Body of pancreas (tissue), 4 donors: ENCODE measurements around the gene ZFHX3. TPM values are rescaled to one million over a fixed set of nuclear protein-coding genes. Genes with fewer than 3 reads are reported as not detected.

Experiments
- ATAC-seq: fragments of 150-250 bp; one replicate; pipeline ENCODE4 v1.9.1; 2016
- DNase-seq, 4 donors: peaks; one replicate each; pipeline ENCODE4 v3.0.0-alpha.2; 2019
- H3K27ac ChIP-seq, 4 donors: fragments of 200-600 bp; sonication (generic); 1 replicate in 3 of 4; 2 replicates in 1 of 4; pipeline versions ENCODE4 v1.5.1 to v1.6.1; 2016 to 2019; ENCODE audit warnings: mild to moderate bottlenecking in 1 of 4, mixed read lengths in 1 of 4, moderate library complexity in 1 of 4
- H3K27me3 ChIP-seq, 2 donors: fragments of 200-600 bp; sonication (generic); one replicate each; pipeline ENCODE4 v1.6.0; 2016; ENCODE audit warnings: mild to moderate bottlenecking in 1 of 2
- H3K36me3 ChIP-seq, 2 donors: fragments of 200-600 bp; sonication (generic); replicated peaks in 1 of 2; 2 replicates each; pipeline ENCODE4 v1.5.1; 2016; ENCODE audit warnings: low read depth in 2 of 2; ENCODE audit not compliant: insufficient read depth in 1 of 2
- H3K4me1 ChIP-seq: fragments of 200-600 bp; sonication (generic); one replicate; pipeline ENCODE4 v1.6.0; 2016
- H3K4me3 ChIP-seq, 2 donors: fragments of 200-600 bp; sonication (generic); 1 replicate in 1 of 2; 2 replicates in 1 of 2; pipeline ENCODE4 v1.5.1; 2016 to 2019
- H3K9me3 ChIP-seq, 3 donors: fragments of 200-600 bp; sonication (generic); 1 replicate in 2 of 3; 2 replicates in 1 of 3; pipeline ENCODE4 v1.5.1; 2016
- CTCF ChIP-seq, 7 experiments: fragments of 450-650 bp in 4 of 7; fragments of 200-600 bp in 3 of 7; sonication (generic) in 3 of 7; IDR thresholded peaks; one replicate each; pipeline ENCODE4 v1.5.1; 2016 to 2019; ENCODE audit warnings: antibody characterized with exemption in 7 of 7
- POLR2A ChIP-seq, 3 donors: fragments of 450-650 bp; IDR thresholded peaks; one replicate each; pipeline ENCODE4 v1.6.1; 2016; ENCODE audit warnings: antibody characterized with exemption in 3 of 3, mild to moderate bottlenecking in 2 of 3
- WGBS, 2 donors: methylation state at CpG; one replicate each; pipeline ENCODE4 v1.1.5; 2017; 5-methylcytosine and 5-hydroxymethylcytosine counted together
- intact Hi-C: fragments of 100-400 bp; cut with DNase I; formaldehyde crosslinking; loops from one replicate; pipeline ENCODE4 v1.15.1; 2023
- total RNA-seq, 2 donors: library from RNA; depleted of rRNA; stranded (reverse); fragments of >200 nt; gene quantifications; one replicate each; pipeline ENCODE4 v1.1.0, GENCODE V29; 2016

ZFHX3 gene
- total RNA-seq, 2 donors from 2014 or later: 22.4 to 24.6 TPM

GRCh38 chr16:73095142-73095820, 47.4 kb upstream of the ZFHX3 start:
- 42 to 43% methylated on average over 6 of the region's 6 CpGs for WGBS, 2 donors
- intact Hi-C loops: no loop called here
- Histone ChIP-seq H3K27me3 (no peaks in the 10 kb centered on the region), H3K36me3 (no peaks in the 10 kb centered on the region), H3K27ac (no peak overlapping the region), H3K4me3 (no peak overlapping the region), H3K9me3 (no peaks in the 10 kb centered on the region), H3K4me1 (peaks cover 12% of the 10 kb centered on the region)
- ATAC-seq (no peak), DNase-seq (peak in 2 of 4 donors; percentile 12 to 16)
- no peak for TF ChIP-seq POLR2A (IDR thresholded peaks at IDR 0.05)
- TF ChIP-seq CTCF (IDR thresholded peaks at IDR 0.05): no peak

GRCh38 chr16:73094371-73094770, 46.4 kb upstream of the ZFHX3 start:
- H3K4me3 ChIP-seq: no peak overlapping the region
- WGBS, 2 donors: 92 to 95% methylated on average over 6 of the region's 6 CpGs

GRCh38 chr16:73093146-73094144, 45.5 kb upstream of the ZFHX3 start:
- no peak for ATAC-seq

More at GRCh38 chr16:73094371-73094770, 46.4 kb upstream of the ZFHX3 start:
- intact Hi-C loops: no loop called here
- no peaks in the 10 kb centered on the region for H3K36me3 ChIP-seq
- H3K9me3 ChIP-seq: no peaks in the 10 kb centered on the region
- peaks cover 12% of the 10 kb centered on the region for H3K4me1 ChIP-seq
- H3K27me3 ChIP-seq: no peaks in the 10 kb centered on the region
- DNase-seq: no peak
- H3K27ac ChIP-seq: no peak overlapping the region
- ATAC-seq: no peak
- TF ChIP-seq CTCF (IDR thresholded peaks at IDR 0.05): no peak
- TF ChIP-seq POLR2A (IDR thresholded peaks at IDR 0.05): no peak

GRCh38 chr16:73092236-73092781, 44.4 kb upstream of the ZFHX3 start:
- ATAC-seq (no peak), DNase-seq (no peak)
- H3K9me3 ChIP-seq: no peaks in the 10 kb centered on the region
- H3K4me1 ChIP-seq: peaks cover 12% of the 10 kb centered on the region
- H3K4me3 ChIP-seq: no peak overlapping the region
- no peaks in the 10 kb centered on the region for H3K27me3 ChIP-seq
- 86 to 91% methylated on average over 16 of the region's 16 CpGs for WGBS, 2 donors
- TF ChIP-seq CTCF (IDR thresholded peaks at IDR 0.05) (no peak), POLR2A (IDR thresholded peaks at IDR 0.05) (no peak)
- no peak overlapping the region for H3K27ac ChIP-seq
- H3K36me3 ChIP-seq: no peaks in the 10 kb centered on the region
- intact Hi-C loops: no loop called here

More at GRCh38 chr16:73093146-73094144, 45.5 kb upstream of the ZFHX3 start:
- Histone ChIP-seq H3K4me1 (peaks cover 12% of the 10 kb centered on the region), H3K27me3 (no peaks in the 10 kb centered on the region), H3K36me3 (no peaks in the 10 kb centered on the region), H3K27ac (no peak overlapping the region), H3K9me3 (no peaks in the 10 kb centered on the region), H3K4me3 (no peak overlapping the region)
- 64 to 76% methylated on average over 32 of the region's 32 CpGs for WGBS, 2 donors
- DNase-seq: peak in 1 of 4 donors; percentile 9
- intact Hi-C loops: no loop called here
- no peak for TF ChIP-seq CTCF (IDR thresholded peaks at IDR 0.05)
- TF ChIP-seq POLR2A (IDR thresholded peaks at IDR 0.05): no peak
